ENCODE results near the gene FRAT1. TPM values are rescaled to one million over a fixed set of nuclear protein-coding genes. Genes with fewer than 3 reads are reported as not detected.

The FRAT1 gene
- polyA plus RNA-seq, 4 donors: 3.8 to 6.1 (median 5.4) TPM

DNA sequence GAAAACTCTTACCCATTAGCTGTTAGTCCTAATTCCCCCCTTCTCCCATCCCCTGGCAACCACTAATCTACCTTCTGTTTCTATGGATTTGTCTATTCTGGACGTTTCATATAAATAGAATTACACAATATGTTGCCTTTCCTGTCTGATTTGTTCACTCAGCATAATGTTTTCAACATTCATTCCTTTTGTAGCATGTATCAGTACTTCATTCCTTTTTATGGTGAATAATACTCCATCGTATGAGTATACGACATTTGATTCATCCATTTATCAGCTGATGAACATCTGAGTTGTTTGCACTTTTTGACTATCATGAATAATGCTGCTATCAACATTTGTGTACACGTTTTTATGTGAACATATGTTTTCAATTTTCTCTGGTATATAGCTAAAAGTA lies 4.4 kb upstream of the FRAT1 start:
- Histone ChIP-seq H3K9me3 (ENCODE audit: control insufficient read depth in 2 of 2, insufficient read depth in 1 of 2, low read depth in 1 of 2, low read length in 1 of 2) (peaks cover 0 to 2% of the 10 kb centered on the region in 2 donors), H3K36me3 (ENCODE audit: control insufficient read depth in 3 of 3, insufficient read depth in 2 of 3, low read depth in 1 of 3, low read length in 3 of 3) (no peaks in the 10 kb centered on the region), H3K27ac (ENCODE audit: low read depth in 1 of 3, low read length in 2 of 3) (no peak overlapping the region), H3K4me3 (ENCODE audit: low read depth in 1 of 3, low read length in 3 of 3) (no peak overlapping the region), H3K27me3 (ENCODE audit: control insufficient read depth in 3 of 3, insufficient read depth in 3 of 3, low read length in 3 of 3) (no peaks in the 10 kb centered on the region), H3K4me1 (ENCODE audit: control insufficient read depth in 3 of 3, insufficient read depth in 2 of 3, low read depth in 1 of 3, low read length in 2 of 3) (no peaks in the 10 kb centered on the region)
- no peak for FAIRE-seq
- no peak for DNase-seq
- WGBS, 3 donors: 59 to 63% (median 62%) methylated on average over 4 of the region's 4 CpGs

DNA sequence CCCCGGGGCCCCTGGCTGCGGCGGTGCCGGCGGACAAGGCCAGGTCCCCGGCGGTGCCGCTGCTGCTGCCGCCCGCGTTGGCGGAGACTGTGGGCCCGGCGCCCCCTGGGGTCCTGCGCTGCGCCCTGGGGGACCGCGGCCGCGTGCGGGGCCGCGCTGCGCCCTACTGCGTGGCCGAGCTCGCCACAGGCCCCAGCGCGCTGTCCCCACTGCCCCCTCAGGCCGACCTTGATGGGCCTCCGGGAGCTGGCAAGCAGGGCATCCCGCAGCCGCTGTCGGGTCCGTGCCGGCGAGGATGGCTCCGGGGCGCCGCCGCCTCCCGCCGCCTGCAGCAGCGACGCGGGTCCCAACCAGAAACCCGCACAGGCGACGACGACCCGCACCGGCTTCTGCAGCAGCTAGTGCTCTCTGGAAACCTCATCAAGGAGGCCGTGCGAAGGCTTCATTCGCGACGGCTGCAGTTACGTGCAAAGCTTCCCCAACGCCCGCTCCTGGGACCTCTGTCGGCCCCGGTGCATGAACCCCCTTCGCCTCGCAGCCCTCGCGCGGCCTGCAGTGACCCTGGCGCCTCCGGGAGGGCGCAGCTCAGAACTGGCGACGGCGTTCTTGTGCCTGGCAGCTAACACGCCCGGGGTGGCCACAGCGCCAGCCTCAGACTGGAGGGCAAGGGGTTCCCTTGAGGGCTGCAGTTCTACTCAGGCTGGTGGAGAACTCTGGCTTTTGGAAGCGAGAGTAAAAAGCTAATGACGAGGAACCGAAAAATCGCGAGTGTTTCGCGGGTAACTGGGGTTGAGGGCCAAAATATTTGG lies 804 bp downstream of the FRAT1 start:
- no peaks in the 10 kb centered on the region for H3K9me3 ChIP-seq (ENCODE audit: control insufficient read depth in 2 of 2, insufficient read depth in 1 of 2, low read depth in 1 of 2, low read length in 1 of 2)
- H3K27me3 ChIP-seq (ENCODE audit: control insufficient read depth in 3 of 3, insufficient read depth in 3 of 3, low read length in 3 of 3): peaks cover 0 to 8% (median 0%) of the 10 kb centered on the region in 3 donors
- peaks cover 3 to 14% (median 6%) of the 10 kb centered on the region in 3 donors for H3K4me1 ChIP-seq (ENCODE audit: control insufficient read depth in 3 of 3, insufficient read depth in 2 of 3, low read depth in 1 of 3, low read length in 2 of 3)
- peak; percentile 64 to 78 for DNase-seq
- H3K36me3 ChIP-seq (ENCODE audit: control insufficient read depth in 3 of 3, insufficient read depth in 2 of 3, low read depth in 1 of 3, low read length in 3 of 3): no peaks in the 10 kb centered on the region
- H3K4me3 ChIP-seq (ENCODE audit: low read depth in 1 of 3, low read length in 3 of 3): peak overlapping the region; percentile 49 to 88 (median 75)
- WGBS, 3 donors: 0 to 1% (median 1%) methylated on average over 56 to 83 of the region's 83 CpGs
- H3K27ac ChIP-seq (ENCODE audit: low read depth in 1 of 3, low read length in 2 of 3): peak overlapping the region; percentile 34 to 100 (median 92)
- no peak for FAIRE-seq

DNA sequence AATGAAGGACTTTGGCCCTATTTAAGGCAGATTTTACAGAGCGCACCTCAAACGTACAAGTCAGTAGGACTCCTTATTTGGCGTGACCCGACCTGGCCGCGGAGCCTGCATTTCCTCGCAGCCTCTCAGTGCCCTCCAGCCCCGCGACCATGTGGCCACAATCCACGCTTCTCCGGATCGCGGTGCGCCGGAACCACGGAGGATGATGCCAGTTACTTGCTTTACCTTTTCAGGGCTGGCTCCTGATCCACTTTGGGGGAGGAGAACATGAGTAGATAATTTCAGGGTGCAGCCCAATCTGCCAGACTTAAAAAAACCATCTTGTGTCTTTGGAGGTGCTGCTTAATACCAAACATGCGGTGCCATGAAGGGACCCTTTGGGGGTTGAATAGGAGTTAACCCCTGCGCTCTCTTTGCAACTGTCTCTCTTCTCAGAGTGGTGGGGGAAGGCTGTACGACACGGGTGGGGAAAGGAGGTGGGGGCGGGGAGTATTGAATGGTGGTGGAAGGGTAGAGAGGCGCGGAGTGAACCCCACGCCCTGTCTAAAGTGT lies 1.5 kb downstream of the FRAT1 start:
- WGBS, 3 donors: 1 to 10% (median 8%) methylated on average over 24 of the region's 24 CpGs
- H3K36me3 ChIP-seq (ENCODE audit: control insufficient read depth in 3 of 3, insufficient read depth in 2 of 3, low read depth in 1 of 3, low read length in 3 of 3): no peaks in the 10 kb centered on the region
- peak in 1 of 2 donors; percentile 36 for DNase-seq
- peak overlapping the region; percentile 49 to 88 (median 75) for H3K4me3 ChIP-seq (ENCODE audit: low read depth in 1 of 3, low read length in 3 of 3)
- H3K9me3 ChIP-seq (ENCODE audit: control insufficient read depth in 2 of 2, insufficient read depth in 1 of 2, low read depth in 1 of 2, low read length in 1 of 2): no peaks in the 10 kb centered on the region
- FAIRE-seq: no peak
- H3K27me3 ChIP-seq (ENCODE audit: control insufficient read depth in 3 of 3, insufficient read depth in 3 of 3, low read length in 3 of 3): peaks cover 0 to 8% (median 0%) of the 10 kb centered on the region in 3 donors
- peaks cover 3 to 14% (median 6%) of the 10 kb centered on the region in 3 donors for H3K4me1 ChIP-seq (ENCODE audit: control insufficient read depth in 3 of 3, insufficient read depth in 2 of 3, low read depth in 1 of 3, low read length in 2 of 3)
- peak overlapping the region; percentile 34 to 100 (median 92) for H3K27ac ChIP-seq (ENCODE audit: low read depth in 1 of 3, low read length in 2 of 3)

DNA sequence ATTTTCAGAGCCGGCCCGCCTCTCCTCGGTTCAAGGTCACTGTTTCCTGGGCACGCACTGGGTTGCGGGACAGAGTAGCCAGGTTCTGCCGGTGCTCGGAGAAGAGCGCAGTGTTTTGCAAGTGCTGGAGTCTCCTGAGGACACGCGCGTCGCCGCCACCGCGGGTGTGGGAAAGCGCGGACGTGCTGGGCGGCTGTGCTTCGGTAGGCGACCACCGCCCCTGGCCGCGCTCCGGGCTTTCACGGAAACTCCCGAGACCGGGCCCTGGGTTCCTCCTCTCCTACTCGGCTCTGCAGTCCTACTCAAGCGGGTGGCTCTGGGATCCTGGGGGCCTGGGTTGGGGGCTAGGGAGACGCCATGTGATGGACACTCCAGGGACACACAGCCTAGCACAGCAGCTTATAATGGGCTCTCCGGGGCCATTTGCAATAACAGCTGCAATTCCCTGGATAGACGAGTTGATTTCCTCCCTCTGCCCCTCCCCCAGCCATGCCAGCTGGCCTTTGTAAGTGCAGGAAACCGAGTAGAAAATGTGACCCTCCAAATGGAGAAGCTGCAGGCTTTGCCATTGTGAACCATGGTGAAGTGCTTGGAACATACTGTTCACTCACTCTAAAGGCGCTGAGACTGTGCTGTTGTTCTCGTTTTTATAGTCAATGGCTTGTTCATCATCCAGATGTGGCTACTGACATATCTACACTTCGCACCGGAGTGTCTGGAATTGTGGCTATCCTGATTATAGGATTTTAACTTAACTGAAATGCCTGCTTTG lies 2.1 kb downstream of the FRAT1 start:
- H3K27ac ChIP-seq (ENCODE audit: low read depth in 1 of 3, low read length in 2 of 3): peak overlapping the region in 2 of 3 donors; percentile 92 to 100
- H3K4me1 ChIP-seq (ENCODE audit: control insufficient read depth in 3 of 3, insufficient read depth in 2 of 3, low read depth in 1 of 3, low read length in 2 of 3): peaks cover 3 to 14% (median 6%) of the 10 kb centered on the region in 3 donors
- peak; percentile 48 to 72 for DNase-seq
- H3K27me3 ChIP-seq (ENCODE audit: control insufficient read depth in 3 of 3, insufficient read depth in 3 of 3, low read length in 3 of 3): peaks cover 0 to 8% (median 0%) of the 10 kb centered on the region in 3 donors
- H3K9me3 ChIP-seq (ENCODE audit: control insufficient read depth in 2 of 2, insufficient read depth in 1 of 2, low read depth in 1 of 2, low read length in 1 of 2): no peaks in the 10 kb centered on the region
- H3K36me3 ChIP-seq (ENCODE audit: control insufficient read depth in 3 of 3, insufficient read depth in 2 of 3, low read depth in 1 of 3, low read length in 3 of 3): no peaks in the 10 kb centered on the region
- 7 to 18% (median 10%) methylated on average over 35 to 38 of the region's 38 CpGs for WGBS, 3 donors
- peak overlapping the region; percentile 49 to 88 (median 75) for H3K4me3 ChIP-seq (ENCODE audit: low read depth in 1 of 3, low read length in 3 of 3)
- FAIRE-seq: no peak

DNA sequence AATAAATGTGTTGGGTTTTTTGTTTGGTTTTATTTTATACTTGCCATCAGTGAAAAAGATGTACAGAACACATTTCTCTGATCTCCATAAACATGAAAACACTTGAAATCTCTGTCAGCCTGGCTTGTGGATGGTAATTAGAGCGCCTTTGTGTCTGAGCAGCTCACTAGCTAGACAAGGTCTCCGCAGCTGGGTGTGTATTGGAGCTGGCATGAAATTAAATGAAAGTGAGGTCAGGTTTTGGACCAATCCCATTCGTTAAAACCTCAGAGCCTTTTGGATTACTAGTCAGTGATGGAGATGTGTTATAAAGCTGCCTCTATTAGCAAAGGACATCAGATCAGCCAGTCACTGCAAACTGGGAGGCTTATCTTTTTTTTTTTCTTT lies 2.7 kb downstream of the FRAT1 start:
- Histone ChIP-seq H3K9me3 (ENCODE audit: control insufficient read depth in 2 of 2, insufficient read depth in 1 of 2, low read depth in 1 of 2, low read length in 1 of 2) (no peaks in the 10 kb centered on the region), H3K4me1 (ENCODE audit: control insufficient read depth in 3 of 3, insufficient read depth in 2 of 3, low read depth in 1 of 3, low read length in 2 of 3) (peaks cover 3 to 14% (median 6%) of the 10 kb centered on the region in 3 donors), H3K36me3 (ENCODE audit: control insufficient read depth in 3 of 3, insufficient read depth in 2 of 3, low read depth in 1 of 3, low read length in 3 of 3) (no peaks in the 10 kb centered on the region), H3K27ac (ENCODE audit: low read depth in 1 of 3, low read length in 2 of 3) (no peak overlapping the region), H3K27me3 (ENCODE audit: control insufficient read depth in 3 of 3, insufficient read depth in 3 of 3, low read length in 3 of 3) (peaks cover 0 to 8% (median 0%) of the 10 kb centered on the region in 3 donors), H3K4me3 (ENCODE audit: low read depth in 1 of 3, low read length in 3 of 3) (peak overlapping the region in 1 of 3 donors; percentile 88)
- FAIRE-seq (no peak), DNase-seq (peak in 1 of 2 donors; percentile 39)
- 27 to 69% (median 51%) methylated on average over 3 of the region's 3 CpGs for WGBS, 3 donors

DNA sequence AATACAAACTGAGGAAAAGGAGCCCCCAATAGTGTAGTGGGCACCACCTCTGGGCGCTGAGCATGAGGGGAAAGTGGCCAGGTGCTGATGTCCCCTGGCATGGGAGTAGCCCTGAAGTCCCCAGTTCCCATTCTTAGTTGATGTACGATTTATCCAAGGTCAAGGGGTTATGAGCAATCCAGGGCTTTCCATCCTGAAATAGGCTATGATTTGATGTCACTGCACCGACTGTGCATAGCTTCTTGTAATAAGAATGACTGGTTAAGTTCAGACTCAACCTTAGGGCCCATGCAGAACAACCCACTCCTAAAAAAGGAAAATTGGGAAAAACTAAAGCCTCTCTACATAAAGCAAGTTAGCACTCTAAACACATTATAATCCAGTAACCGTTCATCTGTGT lies 4.4 kb downstream of the FRAT1 start:
- DNase-seq (no peak), FAIRE-seq (no peak)
- Histone ChIP-seq H3K27ac (ENCODE audit: low read depth in 1 of 3, low read length in 2 of 3) (no peak overlapping the region), H3K4me1 (ENCODE audit: control insufficient read depth in 3 of 3, insufficient read depth in 2 of 3, low read depth in 1 of 3, low read length in 2 of 3) (peaks cover 6 to 30% (median 8%) of the 10 kb centered on the region in 3 donors), H3K9me3 (ENCODE audit: control insufficient read depth in 2 of 2, insufficient read depth in 1 of 2, low read depth in 1 of 2, low read length in 1 of 2) (no peaks in the 10 kb centered on the region), H3K36me3 (ENCODE audit: control insufficient read depth in 3 of 3, insufficient read depth in 2 of 3, low read depth in 1 of 3, low read length in 3 of 3) (peaks cover 0 to 1% (median 0%) of the 10 kb centered on the region in 3 donors), H3K27me3 (ENCODE audit: control insufficient read depth in 3 of 3, insufficient read depth in 3 of 3, low read length in 3 of 3) (peaks cover 0 to 8% (median 0%) of the 10 kb centered on the region in 3 donors), H3K4me3 (ENCODE audit: low read depth in 1 of 3, low read length in 3 of 3) (no peak overlapping the region)
- WGBS, 3 donors: 85 to 91% (median 88%) methylated on average over 4 of the region's 4 CpGs

DNA sequence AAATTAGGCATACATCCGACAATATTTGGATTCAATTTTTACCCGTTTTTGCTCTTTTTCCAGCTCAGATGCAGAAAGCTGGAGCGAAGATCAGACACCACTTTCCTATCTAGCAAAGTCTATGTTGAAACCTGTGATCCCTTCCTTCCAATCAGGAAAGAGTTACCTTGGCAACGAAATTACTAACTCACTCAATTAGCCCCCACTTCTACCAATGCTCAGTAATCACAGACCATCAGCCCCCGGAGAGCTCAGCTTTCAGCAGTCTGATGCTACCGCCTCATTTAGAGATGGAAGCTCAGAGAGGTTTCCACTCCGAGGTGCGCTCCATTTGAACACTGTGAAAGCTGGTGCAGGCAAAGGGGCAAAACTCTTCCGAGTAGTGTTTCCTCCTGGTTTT lies 6.7 kb downstream of the FRAT1 start:
- Histone ChIP-seq H3K27me3 (ENCODE audit: control insufficient read depth in 3 of 3, insufficient read depth in 3 of 3, low read length in 3 of 3) (peaks cover 0 to 1% (median 0%) of the 10 kb centered on the region in 3 donors), H3K4me1 (ENCODE audit: control insufficient read depth in 3 of 3, insufficient read depth in 2 of 3, low read depth in 1 of 3, low read length in 2 of 3) (peaks cover 7 to 39% (median 8%) of the 10 kb centered on the region in 3 donors), H3K9me3 (ENCODE audit: control insufficient read depth in 2 of 2, insufficient read depth in 1 of 2, low read depth in 1 of 2, low read length in 1 of 2) (no peaks in the 10 kb centered on the region), H3K4me3 (ENCODE audit: low read depth in 1 of 3, low read length in 3 of 3) (no peak overlapping the region), H3K27ac (ENCODE audit: low read depth in 1 of 3, low read length in 2 of 3) (no peak overlapping the region), H3K36me3 (ENCODE audit: control insufficient read depth in 3 of 3, insufficient read depth in 2 of 3, low read depth in 1 of 3, low read length in 3 of 3) (peaks cover 0 to 14% (median 0%) of the 10 kb centered on the region in 3 donors)
- 79 to 94% (median 89%) methylated on average over 9 of the region's 9 CpGs for WGBS, 3 donors
- FAIRE-seq (no peak), DNase-seq (no peak)

Measured in small intestine (tissue), 7 donors.